Activated CD4-positive, CD25-positive, alpha-beta regulatory T cell treated with anti-CD3 and anti-CD28 coated beads, Interleukin-2, amount 50 U/mL, for 72 hours (primary cell): ENCODE measurements around the gene SBK1.
A peak's percentile ranks its signal among the peaks of the same experiment; 100 is the strongest.

Experiments used
- DNase-seq: peaks from one replicate; pipeline ENCODE4 v3.0.0; 2021

SBK1 gene

DNA sequence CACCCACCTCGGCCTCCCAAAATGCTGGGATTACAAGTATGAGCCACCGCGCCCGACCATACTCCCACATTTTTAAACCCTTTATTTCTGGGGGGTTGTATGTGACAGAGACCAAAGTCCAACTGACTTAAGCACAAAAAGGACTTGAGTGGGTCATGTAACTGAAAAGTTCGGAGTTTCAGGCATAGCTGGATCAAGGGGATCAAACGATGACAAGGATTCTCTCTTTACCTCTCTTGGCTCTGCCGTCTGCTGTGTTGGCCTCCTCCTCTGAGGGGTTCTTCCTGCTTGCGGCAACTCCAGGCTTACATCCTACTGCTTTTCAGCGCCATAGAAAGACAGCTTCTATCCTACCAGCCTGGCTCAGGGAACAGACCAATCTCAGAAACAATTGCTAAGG is 9.2 kb upstream of the SBK1 start:
- no peak for DNase-seq

DNA sequence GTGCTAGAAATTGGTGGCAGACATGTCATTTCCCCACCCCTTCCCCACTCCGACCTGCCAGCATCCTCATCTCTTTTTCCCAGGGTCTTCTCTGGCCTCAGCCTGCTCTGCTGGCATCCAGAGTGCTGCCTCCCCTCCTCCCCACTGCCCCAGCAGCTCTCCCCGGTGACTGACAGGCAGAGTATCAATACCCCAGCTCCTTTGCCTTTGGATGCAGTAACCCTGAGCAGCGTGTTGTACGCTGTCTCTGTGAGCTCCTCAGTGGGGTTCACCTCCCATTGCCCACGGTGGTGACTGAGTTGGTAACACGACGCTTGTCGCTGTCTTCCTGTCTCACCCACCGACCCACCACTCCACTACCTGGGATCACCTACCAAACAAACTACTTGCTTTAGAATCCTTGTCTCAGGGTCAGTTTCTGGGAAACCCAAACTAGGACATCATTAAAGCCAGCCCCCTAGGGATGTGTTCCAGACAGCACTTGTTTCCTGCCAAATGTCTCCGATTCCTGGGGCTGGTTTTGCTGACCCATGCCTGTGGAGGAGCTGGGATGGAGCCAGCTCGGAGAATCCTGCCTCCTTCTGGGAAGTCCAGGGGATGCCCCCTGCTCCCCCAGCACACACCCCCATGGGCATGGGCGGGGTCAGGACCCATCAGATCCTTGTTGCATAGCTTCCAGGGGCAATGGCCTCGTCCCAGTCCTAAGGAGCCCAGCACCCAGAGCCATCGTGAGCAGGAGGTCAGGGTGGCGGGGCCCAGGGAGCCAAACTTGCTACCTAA is 8.3 kb upstream of the SBK1 start:
- DNase-seq = no peak

DNA sequence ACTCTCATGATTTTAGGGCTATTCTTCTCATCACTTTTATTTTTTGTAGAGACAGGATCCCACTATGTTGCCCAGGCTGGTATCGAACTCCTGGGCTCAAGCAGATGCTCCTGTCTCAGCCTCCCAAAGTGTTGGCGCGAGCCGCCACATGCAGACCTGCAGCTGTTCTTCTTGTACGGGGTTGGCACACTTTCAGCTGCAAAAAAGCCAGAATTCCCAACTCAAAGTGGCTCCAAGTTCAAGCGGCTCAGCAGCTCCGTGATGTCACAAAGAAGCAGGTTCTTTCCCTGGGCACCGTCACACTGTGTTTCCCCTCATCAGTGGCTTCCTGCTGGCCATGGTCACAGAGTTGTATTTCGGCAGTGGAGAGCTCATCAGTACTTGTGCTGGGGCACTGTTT is 6.7 kb upstream of the SBK1 start:
- no peak for DNase-seq

DNA sequence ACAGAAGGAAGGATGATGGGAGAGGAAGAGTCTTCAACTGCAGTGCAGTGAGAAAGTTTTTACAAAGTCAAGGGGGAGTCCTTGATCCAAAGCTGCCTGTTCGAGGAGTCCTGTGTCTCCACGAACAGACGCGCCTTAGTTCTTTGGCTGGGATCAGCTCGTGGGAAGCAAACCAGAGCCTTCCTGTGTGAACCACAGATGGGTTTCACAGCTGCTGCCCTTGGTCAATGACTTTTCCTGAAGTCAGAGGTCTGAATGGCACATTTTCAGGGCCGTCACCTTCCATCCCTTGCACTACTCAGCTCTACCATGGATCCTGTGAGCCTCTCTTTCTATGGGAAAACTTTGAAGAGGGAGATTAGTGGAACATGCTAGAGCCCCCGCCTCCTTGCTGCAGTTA is 4.2 kb upstream of the SBK1 start:
- no peak for DNase-seq

DNA sequence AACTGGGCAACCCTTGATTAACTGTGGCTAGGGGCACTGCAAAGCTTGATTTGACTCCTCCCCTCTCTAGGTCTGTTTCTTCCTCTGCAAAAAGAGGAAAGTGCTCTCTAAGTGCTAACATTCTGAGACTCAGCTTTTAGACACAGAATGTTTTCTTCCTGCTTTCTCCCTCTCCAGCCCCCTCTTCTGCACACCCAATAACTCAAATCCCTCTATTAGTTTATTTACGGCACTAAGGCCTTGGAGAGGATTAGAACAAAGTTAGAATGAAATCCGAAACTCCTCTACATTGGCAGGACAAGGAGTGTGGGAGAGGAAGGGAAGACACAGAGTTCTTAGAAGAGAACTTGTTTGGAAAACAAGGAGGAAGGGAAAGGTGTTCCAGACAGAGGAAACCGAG is 3.3 kb upstream of the SBK1 start:
- no peak for DNase-seq

DNA sequence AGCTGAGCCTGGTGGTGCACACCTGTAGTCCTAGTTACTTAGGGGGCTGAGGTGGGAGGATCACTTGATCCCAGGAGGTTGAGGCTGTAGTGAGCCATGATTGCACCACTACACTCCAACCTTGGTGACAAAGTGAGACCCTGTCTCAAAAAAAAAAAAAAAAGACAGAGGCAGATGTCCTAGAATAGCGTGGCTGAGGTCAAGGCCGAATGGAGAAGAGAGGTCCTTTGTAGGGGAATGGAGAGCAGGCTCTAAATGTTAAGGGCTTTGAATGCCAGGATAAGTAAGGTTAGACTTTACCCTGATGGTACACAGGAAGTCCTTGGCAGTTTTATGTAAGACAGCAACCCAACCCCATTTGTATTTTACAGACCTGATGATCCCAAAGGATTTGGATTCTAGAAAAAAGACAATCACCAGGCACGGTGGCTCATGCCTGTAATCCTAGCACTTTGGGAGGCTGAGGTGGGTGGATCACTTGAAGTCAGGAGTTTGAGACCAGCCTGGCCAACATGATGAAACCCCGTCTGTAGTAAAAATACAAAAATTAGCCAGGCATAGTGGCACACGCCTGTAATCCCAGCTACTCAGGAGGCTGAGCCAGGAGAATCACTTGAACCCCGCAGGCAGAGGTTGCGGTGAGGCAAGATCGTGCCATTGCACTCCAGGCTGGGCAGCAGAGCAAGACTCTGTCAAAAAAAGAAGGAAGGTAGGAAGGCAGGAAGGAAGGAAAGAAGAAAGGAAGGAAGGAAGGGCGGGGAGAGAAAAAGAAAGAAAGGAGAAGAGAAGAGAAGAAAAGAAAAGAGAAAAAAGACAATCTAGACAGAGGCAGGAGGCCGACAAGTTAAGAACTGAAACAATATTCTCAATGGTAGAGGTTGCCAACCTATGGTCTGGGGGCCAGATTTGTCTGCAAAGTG is 2.1 kb upstream of the SBK1 start:
- no peak for DNase-seq

DNA sequence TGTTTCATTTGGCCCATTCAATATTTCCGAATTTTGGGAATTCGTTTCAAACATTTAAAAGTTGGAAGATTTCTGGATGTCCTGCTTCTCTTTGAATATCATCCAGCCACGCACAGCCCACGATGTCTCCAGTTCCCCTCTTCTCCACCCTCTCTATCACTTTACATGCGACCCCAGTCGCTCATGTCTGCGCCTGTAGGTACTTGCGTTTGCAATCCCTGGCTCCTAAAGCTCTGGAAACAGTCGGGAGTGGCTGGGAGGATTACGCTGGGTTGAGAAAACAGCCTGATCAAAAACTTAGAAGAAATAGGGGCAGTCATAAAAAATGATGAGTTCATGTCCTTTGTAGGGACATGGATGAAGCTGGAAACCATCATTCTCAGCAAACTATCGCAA is 1.5 kb upstream of the SBK1 start:
- DNase-seq = no peak

DNA sequence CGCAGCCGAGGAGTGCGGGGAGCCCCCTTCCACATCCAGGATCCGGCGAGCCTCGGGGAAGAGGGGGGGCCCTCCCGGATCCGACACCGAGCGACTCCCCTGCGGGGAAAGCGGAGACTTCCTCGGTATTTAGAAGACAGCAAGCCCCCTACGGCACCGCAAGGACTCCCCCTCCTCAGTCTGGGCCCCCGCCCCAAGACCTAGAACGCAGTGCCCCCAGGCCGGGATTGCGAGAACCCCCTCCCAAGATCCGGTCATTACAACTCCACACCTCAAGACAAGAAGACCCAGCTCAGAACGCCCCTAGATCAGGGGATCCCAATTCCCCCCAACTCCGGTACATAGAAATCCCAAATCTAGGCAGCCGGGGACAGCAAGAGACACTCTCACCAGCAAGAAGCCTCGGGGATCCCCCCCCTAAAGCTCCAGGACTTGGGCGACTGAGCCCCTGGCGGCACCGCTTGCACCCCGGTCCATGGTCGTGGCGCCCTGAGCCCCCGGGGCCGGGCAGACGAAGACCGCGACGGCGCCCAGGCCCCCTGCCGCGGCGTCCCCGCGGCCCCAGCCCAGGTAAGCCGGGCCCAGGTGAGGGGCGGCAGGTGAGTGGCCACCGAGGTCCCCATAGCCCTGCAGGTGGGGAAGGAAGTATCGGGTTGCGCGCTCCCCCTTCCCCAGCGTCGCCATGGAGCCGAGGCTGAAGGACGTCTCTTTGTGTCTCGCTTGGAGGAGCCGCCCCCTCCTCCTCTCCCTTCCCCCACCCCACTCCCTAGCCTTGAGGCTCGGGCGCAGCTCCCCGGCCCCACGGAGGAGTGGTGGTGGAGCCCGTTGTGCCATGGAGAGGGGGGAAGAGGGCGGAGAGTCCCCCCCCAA is 641 bp downstream of the SBK1 start:
- DNase-seq = peak; percentile 39

DNA sequence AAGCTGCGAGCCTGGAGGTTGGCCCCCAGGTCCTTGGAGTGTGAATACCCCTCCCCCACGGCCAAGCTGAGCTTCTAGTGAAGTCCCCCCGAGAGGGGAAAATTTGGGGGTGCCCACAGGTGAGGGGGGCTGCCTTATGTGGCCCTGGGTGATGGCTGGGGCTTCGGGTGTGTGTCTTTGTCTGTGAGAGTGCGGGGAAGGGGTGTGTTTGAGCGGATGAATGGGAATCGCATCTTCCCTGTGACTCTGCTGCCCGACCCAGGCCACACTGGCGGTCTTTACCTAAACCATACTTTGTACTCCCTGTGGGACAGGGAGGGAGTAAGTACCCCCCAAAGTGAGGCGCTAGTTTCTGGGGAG is 1.3 kb downstream of the SBK1 start:
- DNase-seq = no peak

DNA sequence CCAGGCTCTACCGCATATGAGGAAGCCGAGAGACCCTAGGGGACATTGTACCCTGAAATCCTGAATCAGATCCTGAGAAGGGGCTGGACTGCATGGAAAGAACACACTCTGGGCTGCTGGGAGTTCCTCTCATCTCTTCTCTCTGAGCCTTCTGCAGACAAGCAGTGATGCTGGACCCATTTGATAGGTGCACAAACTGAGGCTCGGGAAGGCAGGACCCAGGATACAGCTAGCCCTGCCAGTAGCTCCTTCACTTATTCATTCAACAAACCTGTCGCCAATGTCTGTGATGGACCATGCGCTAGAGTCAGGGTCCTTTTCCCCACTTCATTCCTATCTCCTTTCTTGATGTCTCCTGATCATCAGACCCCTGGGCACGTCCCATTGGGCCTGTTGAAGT is 1.9 kb downstream of the SBK1 start:
- no peak for DNase-seq

DNA sequence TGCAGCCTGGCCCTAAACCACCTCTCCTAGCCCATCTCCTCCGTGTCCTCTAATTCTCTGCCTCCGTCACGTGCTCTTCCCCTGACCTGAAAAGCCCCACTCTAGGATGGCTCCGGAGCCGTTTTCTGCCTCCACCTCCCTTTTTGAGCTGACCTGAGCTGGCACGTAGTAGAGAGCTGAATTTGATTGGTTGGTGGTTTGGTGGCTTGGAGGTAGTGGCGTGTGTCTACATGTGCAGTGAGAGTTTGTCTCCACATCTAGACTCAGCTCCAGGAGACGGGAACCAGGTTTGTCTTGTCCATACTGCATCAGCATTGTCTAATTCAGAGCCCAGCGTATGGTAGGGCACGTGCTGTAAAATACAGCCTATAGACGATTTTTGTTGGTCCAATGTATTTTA is 3.0 kb downstream of the SBK1 start:
- no peak for DNase-seq

DNA sequence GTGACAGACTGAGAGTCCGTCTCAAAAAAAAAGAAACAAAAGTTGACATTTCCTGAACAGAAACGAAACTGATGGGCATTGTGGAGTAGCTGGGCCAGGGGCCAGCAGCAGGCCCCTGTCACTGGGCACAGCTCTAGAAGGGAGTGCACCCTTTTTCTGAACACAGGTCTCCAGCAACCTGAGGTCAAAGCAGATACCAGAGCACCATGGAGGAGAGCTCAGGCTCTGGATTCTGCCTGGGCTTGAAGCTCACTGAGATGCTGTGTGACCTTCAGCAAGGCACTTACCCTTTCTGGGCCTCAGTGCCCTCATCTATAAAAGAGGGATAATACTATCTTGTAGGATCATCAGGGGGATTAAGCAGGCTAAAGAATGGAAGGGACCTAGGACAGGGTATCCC is 5.0 kb downstream of the SBK1 start:
- DNase-seq = no peak

DNA sequence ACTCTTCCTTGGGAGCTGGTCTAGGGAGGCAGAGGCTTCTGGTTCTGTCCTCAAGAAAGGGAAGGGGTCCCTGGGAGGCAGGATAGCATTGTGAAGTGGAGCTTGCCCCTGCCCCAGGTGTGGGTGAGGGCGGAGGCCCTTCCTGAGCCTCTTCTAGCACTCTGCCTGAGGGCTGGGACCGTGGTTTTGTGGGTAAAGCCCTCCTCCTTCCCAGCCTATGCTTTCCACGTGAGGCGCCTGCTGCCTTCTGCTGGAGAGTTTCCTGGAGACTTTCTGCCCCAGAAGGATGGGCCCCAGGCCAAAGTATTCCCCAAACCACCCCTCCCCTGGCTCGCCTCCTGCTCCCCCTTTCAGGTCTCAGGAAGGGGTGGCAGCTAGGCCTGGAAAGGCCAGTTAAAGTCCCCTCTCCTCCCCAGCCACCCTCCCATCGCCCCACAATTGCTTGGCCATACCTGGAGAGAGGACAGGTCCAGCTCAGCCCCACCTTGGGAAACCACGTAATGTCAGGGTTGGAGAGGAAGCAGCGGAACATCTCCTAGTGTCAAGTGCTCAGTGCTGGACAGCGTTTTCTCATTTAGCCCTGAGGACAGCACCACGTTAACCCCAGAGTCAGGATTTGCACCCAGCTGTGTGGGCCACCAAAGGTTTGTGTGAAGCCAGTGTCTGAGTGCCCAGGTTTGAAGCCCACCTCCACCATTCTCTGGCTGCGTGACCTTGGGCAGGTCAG is 5.6 kb downstream of the SBK1 start:
- no peak for DNase-seq

DNA sequence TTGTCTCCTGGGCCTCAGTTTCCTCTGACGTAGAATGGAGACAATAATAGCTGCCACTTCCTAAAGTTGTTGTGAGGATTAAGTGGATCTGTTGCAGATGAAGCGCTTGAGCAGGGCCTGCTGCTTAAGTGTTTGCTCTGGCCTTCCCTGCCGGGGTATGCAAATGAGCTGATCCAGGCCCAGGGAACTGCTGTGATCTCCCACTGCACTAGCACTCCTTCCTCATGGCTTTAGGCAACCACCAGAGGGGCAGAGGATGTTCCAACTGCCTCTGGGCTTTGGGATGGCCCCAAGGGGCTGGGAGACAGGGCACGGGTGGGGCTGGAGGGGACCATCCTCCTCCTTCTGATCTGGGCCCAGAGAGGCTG is 6.2 kb downstream of the SBK1 start:
- no peak for DNase-seq

DNA sequence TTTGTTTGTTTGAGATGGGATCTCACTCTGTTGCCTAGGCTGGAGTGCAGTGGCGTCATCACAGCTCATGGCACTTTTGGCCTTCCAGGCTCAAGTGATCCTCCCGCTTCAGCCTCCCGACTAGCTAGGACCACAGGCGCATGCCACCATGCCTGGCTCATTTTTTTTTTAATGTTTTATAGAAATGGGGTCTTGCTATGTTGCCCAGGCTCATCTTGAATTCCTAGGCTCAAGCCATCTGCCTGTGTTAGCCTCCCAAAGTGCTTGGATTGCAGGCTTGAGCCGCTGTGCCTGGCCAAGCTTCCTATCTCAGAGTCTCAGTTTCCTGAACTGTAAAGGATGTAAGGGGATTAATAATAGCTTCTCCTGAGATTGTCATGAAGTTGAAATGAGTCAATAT is 8.0 kb downstream of the SBK1 start:
- DNase-seq = no peak

DNA sequence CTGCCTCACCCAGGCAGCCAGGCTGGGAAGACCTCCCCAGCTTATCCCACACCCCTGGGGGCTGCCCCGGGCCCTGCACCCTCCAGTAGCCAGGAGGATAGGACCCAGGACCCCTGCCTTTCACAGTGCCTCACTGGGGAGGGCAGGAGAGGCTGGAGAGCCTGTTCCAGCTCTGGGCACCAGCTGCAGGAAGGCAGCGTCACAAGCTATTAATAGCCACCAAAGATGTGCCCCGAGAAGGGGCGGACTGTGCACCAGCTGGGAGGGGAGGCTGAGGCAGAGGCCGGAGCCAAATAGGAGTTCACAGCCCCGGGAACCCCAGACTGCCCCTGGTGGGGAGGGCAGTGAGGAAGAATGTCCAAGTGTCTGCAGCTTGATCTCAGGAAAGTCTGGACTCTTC is 8.8 kb downstream of the SBK1 start:
- DNase-seq = no peak

DNA sequence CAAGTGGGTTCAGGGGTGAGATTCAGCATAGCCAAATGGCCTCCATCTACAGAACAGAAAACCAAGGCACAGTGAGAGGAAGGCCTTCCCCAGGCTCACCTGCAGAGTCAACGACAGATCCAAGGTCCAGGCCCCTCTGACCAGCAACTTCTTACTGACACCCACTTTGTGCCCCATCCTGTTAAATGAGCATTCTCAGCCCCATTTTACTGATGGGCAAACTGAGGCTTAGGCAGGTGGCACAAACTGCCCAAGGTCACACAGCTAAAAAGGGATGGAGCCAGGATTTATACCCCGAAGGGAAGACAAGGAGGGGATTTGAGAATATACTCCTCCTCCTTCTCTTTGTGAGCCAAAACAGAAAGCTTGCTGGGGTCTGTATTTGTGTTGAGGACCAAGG is 9.3 kb downstream of the SBK1 start:
- no peak for DNase-seq

DNA sequence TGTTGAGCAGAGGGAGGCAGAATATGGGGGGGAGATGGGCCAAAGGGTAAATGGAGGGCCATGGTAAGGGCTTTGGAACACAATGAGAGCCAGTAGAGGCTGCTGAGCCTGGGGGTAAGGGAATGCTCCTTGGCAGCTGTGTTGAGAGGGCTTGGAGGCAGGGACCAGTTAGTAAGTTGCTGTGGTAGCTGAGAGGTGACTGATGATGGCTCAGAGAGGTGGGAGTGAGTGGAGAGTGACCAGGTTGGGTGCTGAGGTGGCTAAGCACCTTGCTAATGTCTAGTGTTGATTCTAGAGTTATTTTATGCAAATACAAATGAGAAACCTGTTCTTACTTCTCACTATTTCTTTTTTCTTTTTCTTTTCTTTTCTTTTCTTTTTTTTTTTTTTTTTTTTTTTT is 10.8 kb downstream of the SBK1 start:
- no peak for DNase-seq

DNA sequence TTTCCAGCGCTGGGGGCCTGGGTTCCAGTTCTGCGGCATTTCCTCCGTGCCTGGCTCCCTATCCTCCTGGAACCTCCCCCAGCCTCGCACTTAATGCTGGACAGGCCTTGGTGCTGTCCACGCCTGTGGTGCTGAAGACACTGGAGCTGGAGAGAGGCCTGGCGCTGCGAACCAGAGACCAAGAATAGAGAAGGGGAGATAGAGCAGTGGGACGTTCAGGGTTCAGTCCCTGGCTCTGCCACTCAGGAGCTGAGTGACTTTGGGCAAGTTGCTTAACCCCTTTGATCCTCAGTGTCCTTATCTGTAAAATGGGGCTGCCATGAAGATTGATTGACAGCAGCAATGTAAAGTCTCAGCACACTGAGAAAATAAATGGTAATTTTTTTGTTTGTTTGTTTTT is 11.9 kb downstream of the SBK1 start:
- DNase-seq = no peak

DNA sequence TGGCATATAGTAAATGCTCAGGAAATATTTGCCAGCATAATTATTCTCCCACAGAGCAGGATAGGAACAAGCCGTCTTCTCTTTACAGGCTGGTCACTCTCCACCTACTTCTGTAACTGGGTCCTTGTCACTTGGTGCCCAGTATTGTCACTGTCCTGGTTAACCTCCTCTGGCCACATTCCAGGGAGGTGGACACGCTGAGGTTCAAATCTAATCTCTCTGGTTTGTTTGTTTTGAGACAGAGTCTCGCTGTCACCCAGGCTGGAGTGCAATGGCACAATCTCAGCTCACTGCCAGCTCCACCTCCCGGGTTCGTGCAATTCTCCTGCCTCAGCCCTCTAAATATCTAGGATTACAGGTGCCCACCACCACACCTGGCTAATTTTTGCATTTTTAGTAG is 15.6 kb downstream of the SBK1 start:
- DNase-seq = no peak

DNA sequence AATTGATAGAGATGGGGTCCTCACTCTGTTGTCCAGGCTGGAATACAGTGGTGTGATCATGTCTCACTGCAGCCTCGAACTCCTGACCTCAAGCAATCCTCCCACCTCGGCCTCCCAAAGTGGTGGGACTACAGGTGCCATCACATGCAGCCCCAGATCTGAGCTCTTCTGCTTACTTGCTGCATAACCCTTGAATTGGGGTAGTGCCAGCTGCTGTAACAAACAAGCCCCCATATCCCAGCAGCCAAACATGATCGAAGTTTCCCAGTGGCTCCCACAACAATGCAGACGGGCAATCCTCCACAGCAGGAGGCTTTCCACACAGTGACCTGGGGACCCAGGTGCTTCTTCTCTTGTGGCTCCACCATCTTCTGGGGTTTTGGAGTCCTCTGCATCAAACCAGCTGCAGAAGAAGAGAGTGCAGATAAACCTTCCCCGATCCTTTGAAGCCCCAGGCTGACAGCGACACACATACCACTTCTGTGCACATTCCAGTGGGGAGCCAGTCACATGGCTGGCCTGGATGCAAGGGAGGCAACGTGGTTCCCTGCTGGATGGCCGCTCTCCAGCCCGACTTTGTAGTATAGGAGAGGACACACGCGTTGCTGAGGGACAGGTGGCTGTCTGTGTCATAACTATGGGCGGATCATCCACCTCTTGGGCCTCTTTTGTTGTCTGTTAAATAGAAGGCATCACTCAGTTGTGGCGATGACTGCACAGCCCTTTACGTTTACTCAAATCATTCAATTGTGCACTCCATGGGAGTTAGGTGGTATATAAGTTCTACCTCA is 16.7 kb downstream of the SBK1 start:
- DNase-seq = no peak

DNA sequence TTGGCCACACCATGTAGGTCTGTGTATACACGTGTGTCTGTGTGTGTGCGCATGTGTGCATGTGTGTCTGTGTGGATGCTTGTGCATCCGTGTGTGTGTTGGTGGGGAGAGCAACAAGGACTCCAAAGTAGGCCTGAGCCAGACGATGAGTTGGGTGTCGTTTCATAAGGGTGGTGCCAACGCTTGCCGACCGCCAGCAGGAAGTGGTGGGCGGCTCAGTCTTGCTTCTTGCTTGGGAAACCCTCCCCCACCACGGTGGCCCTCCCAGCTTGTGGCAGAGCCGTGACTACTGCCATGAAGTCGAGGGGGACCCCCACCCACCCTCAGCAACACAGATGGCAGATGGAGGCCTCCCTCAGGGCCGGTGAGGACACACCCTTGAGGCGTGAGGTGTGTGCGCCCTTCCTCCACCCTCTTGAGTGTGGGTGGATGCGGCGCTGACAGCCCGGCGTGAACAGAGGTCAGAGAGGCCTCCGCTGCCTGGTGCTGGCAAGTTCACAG is 17.5 kb downstream of the SBK1 start:
- peak; percentile 73 for DNase-seq
